ENCODE data around the gene ZNF408. TPM values are rescaled to one million over a fixed set of nuclear protein-coding genes. Genes with fewer than 3 reads are reported as not detected.

ZNF408 gene
- total RNA-seq, 1 experiment from 2014 or later, result 7.4 TPM

DNA sequence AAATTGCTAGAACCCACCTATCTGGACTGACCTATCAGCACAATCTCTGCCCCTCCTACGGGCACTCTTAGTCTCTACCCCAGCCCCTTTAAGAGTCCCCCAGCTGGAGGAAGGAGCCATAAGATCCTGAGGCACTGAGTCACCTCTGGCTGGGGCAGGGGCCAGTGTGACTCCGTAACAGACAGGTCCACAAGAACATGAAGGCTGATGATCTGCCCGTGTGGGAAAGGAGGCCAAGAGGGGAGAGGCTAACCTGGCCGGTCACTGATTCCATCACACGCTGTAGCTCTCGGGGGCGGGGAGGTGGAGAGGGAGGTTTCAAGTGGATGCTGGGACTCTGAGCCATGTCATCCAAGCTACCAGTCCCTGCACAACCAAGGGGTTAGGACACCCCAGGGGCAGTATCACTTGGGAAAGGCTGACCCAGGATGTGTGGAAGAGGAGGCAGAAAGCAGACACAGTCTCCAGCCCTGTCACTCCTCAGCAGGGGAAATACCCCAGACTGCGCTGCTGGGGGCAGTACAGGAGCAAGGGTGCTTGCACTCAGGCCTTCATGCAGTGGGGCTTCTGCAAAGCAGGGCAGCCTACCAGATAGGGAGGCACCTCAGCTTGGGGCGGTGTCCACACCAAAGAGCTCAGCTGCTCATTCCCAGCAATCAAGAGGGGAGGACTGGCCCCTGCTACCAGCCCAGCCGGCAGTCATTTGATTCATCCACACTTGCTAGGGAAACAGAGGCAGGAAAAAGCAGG, 22.7 kb upstream of the ZNF408 start:
- no peak overlapping the region for H3K27ac ChIP-seq (ENCODE audit: low read length)
- no peak overlapping the region for H2AFZ ChIP-seq (ENCODE audit: low read length)
- peaks cover 8% of the 10 kb centered on the region for H3K4me1 ChIP-seq (ENCODE audit: low read length)
- H3K9me3 ChIP-seq (ENCODE audit: low read length), result no peaks in the 10 kb centered on the region
- H3K27me3 ChIP-seq (ENCODE audit: low read length), result no peaks in the 10 kb centered on the region
- no peak overlapping the region for H3K4me2 ChIP-seq (ENCODE audit: low read depth, low read length, poor library complexity, severe bottlenecking)
- no peak overlapping the region for H3K9ac ChIP-seq (ENCODE audit: low read length)
- H3K36me3 ChIP-seq (ENCODE audit: insufficient read depth, low read length), result no peaks in the 10 kb centered on the region
- no peaks in the 10 kb centered on the region for H4K20me1 ChIP-seq (ENCODE audit: insufficient read depth, low read depth, low read length)
- H3K79me2 ChIP-seq (ENCODE audit: low read length), result no peaks in the 10 kb centered on the region
- H3K9me2 ChIP-seq (replicated peaks; ENCODE audit: insufficient read depth, low read length), result no peaks in the 10 kb centered on the region
- DNase-seq, result no peak
- no peak overlapping the region for H3K4me3 ChIP-seq (ENCODE audit: low read length)

- H2AFZ ChIP-seq (ENCODE audit: low read length), result no peak overlapping the region
- H3K9ac ChIP-seq (ENCODE audit: low read length), result no peak overlapping the region
- H3K36me3 ChIP-seq (ENCODE audit: insufficient read depth, low read length), result no peaks in the 10 kb centered on the region
- DNase-seq, result no peak
- H3K9me2 ChIP-seq (replicated peaks; ENCODE audit: insufficient read depth, low read length), result no peaks in the 10 kb centered on the region
- H3K9me3 ChIP-seq (ENCODE audit: low read length), result no peaks in the 10 kb centered on the region
- no peaks in the 10 kb centered on the region for H3K27me3 ChIP-seq (ENCODE audit: low read length)
- peaks cover 8% of the 10 kb centered on the region for H3K4me1 ChIP-seq (ENCODE audit: low read length)
- no peak overlapping the region for H3K4me2 ChIP-seq (ENCODE audit: low read depth, low read length, poor library complexity, severe bottlenecking)
- H3K4me3 ChIP-seq (ENCODE audit: low read length), result no peak overlapping the region
- no peaks in the 10 kb centered on the region for H4K20me1 ChIP-seq (ENCODE audit: insufficient read depth, low read depth, low read length)
- no peak overlapping the region for H3K27ac ChIP-seq (ENCODE audit: low read length)
- no peaks in the 10 kb centered on the region for H3K79me2 ChIP-seq (ENCODE audit: low read length)
Observed at GRCh38 chr11:46678741-46679130, 22.1 kb upstream of the ZNF408 start.

DNA sequence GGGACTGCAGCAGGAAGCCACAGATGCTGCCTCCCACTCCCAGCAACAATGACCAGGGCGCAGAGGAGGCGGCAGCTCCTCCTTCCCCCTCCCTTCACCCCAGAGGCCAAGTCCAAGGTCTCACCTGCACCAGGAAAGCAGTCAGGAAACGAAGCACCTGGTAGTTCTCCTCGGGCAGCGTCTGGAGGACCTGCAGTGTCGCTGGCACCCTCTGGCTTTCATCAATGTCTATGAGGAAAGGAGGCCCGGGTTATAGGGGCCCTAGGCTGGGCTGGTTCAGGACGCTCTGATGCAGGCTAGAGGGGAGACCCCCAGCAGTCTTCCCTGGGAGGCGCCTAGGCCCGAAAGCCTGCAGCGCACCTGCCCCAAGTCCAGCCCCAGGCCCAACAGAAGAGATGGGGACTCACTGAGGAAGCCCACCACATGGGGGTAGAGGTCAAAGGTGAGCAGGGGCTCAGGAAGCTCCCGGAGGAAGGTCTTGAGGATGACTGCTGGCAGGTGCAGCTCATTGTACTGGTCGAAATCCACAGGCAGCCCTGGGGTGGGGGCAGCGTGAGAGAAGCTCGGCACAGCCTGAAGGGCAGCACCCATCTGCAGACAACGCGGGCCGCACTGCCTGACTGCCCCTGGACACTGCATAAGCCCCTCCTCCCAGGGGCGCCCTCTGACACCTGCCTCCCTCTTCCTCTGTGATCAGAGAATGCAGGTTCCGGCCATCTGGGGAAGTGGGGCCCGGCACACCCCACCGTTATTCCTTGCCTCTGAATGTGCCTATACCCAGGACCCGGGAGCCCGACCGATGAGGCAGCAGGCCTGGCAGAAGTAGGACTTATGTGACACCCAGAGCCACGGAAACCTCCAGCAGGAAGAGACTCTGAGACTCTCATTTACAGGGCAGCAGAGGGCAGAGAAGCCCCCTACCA, 21.3 kb upstream of the ZNF408 start:
- H3K4me3 ChIP-seq (ENCODE audit: low read length), result no peak overlapping the region
- no peaks in the 10 kb centered on the region for H4K20me1 ChIP-seq (ENCODE audit: insufficient read depth, low read depth, low read length)
- no peaks in the 10 kb centered on the region for H3K27me3 ChIP-seq (ENCODE audit: low read length)
- H3K27ac ChIP-seq (ENCODE audit: low read length), result no peak overlapping the region
- no peaks in the 10 kb centered on the region for H3K9me2 ChIP-seq (replicated peaks; ENCODE audit: insufficient read depth, low read length)
- DNase-seq, result no peak
- H3K9me3 ChIP-seq (ENCODE audit: low read length), result no peaks in the 10 kb centered on the region
- no peaks in the 10 kb centered on the region for H3K79me2 ChIP-seq (ENCODE audit: low read length)
- H3K9ac ChIP-seq (ENCODE audit: low read length), result no peak overlapping the region
- no peak overlapping the region for H2AFZ ChIP-seq (ENCODE audit: low read length)
- H3K4me2 ChIP-seq (ENCODE audit: low read depth, low read length, poor library complexity, severe bottlenecking), result no peak overlapping the region
- peaks cover 5% of the 10 kb centered on the region for H3K4me1 ChIP-seq (ENCODE audit: low read length)
- H3K36me3 ChIP-seq (ENCODE audit: insufficient read depth, low read length), result no peaks in the 10 kb centered on the region

DNA sequence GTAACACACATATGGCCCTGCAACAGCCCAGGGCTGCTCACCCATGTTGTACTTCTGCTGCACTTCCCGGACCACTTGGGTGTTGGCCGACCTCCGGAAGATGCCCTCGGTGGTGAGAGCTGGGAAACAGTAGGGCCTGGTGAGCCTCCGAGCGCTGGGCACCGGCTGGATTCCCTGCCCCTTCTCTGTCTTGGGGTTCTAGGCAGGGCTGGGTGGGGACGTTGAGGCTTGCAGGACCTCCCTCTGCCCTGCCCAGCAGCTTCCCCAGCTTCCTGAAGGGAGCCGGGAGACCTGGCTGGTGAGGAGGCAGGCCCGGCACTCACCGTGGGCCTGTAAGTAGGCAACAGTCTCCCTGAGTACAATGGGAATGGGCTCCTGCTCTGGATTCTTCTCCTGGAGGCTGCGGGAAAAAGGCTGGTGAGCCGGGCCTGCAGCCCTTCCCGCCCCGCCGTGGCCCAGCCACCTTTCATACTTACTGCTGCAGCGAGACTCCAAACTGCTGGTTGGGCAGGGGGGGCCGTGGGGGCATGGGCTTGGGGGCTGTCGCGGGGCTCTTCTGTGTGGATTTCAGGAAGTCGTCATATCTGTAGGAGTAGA, 20.6 kb upstream of the ZNF408 start:
- Histone ChIP-seq H3K27ac (ENCODE audit: low read length) (no peak overlapping the region), H4K20me1 (ENCODE audit: insufficient read depth, low read depth, low read length) (no peaks in the 10 kb centered on the region), H3K36me3 (ENCODE audit: insufficient read depth, low read length) (no peaks in the 10 kb centered on the region), H3K79me2 (ENCODE audit: low read length) (no peaks in the 10 kb centered on the region), H3K9me3 (ENCODE audit: low read length) (no peaks in the 10 kb centered on the region), H3K4me1 (ENCODE audit: low read length) (no peaks in the 10 kb centered on the region), H3K4me2 (ENCODE audit: low read depth, low read length, poor library complexity, severe bottlenecking) (no peak overlapping the region), H2AFZ (ENCODE audit: low read length) (no peak overlapping the region), H3K27me3 (ENCODE audit: low read length) (no peaks in the 10 kb centered on the region), H3K4me3 (ENCODE audit: low read length) (no peak overlapping the region), H3K9me2 (replicated peaks; ENCODE audit: insufficient read depth, low read length) (no peaks in the 10 kb centered on the region), H3K9ac (ENCODE audit: low read length) (no peak overlapping the region)
- no peak for DNase-seq

- no peak for DNase-seq
- Histone ChIP-seq H2AFZ (ENCODE audit: low read length) (no peak overlapping the region), H3K79me2 (ENCODE audit: low read length) (no peaks in the 10 kb centered on the region), H3K27ac (ENCODE audit: low read length) (no peak overlapping the region), H3K27me3 (ENCODE audit: low read length) (no peaks in the 10 kb centered on the region), H3K9me2 (replicated peaks; ENCODE audit: insufficient read depth, low read length) (no peaks in the 10 kb centered on the region), H3K4me3 (ENCODE audit: low read length) (no peak overlapping the region), H3K9me3 (ENCODE audit: low read length) (no peaks in the 10 kb centered on the region), H3K36me3 (ENCODE audit: insufficient read depth, low read length) (no peaks in the 10 kb centered on the region), H3K4me2 (ENCODE audit: low read depth, low read length, poor library complexity, severe bottlenecking) (no peak overlapping the region), H3K4me1 (ENCODE audit: low read length) (no peaks in the 10 kb centered on the region), H4K20me1 (ENCODE audit: insufficient read depth, low read depth, low read length) (no peaks in the 10 kb centered on the region), H3K9ac (ENCODE audit: low read length) (no peak overlapping the region)
Observed at GRCh38 chr11:46680815-46681214, 20.0 kb upstream of the ZNF408 start.

DNA sequence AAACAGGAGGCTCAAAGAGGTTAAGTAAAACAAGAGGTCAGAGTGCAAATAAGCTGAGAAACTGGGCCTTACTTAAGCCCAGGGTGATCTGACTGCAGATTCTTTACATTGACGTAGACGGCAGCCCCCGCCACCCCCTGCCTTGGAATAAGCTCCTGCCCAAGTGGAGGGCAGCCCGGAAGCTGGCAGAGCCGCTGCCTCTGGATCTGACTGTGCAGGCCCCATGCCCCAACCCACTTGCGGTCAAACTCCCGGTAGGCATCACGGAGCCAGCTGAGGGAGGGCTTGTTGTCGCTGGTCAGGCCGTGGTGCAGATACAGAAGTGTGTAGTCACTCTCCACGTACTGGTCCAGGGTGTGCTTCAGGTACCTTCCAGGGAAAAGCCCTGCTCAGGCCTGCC, 19.0 kb upstream of the ZNF408 start:
- Histone ChIP-seq H3K9me2 (replicated peaks; ENCODE audit: insufficient read depth, low read length) (no peaks in the 10 kb centered on the region), H3K27ac (ENCODE audit: low read length) (no peak overlapping the region), H2AFZ (ENCODE audit: low read length) (no peak overlapping the region), H3K9me3 (ENCODE audit: low read length) (no peaks in the 10 kb centered on the region), H3K4me3 (ENCODE audit: low read length) (no peak overlapping the region), H4K20me1 (ENCODE audit: insufficient read depth, low read depth, low read length) (no peaks in the 10 kb centered on the region), H3K79me2 (ENCODE audit: low read length) (no peaks in the 10 kb centered on the region), H3K9ac (ENCODE audit: low read length) (no peak overlapping the region), H3K36me3 (ENCODE audit: insufficient read depth, low read length) (no peaks in the 10 kb centered on the region), H3K27me3 (ENCODE audit: low read length) (no peaks in the 10 kb centered on the region), H3K4me2 (ENCODE audit: low read depth, low read length, poor library complexity, severe bottlenecking) (no peak overlapping the region), H3K4me1 (ENCODE audit: low read length) (no peaks in the 10 kb centered on the region)
- DNase-seq, result no peak

- no peaks in the 10 kb centered on the region for H3K4me1 ChIP-seq (ENCODE audit: low read length)
- H3K27me3 ChIP-seq (ENCODE audit: low read length), result no peaks in the 10 kb centered on the region
- peaks cover 6% of the 10 kb centered on the region for H3K36me3 ChIP-seq (ENCODE audit: insufficient read depth, low read length)
- H2AFZ ChIP-seq (ENCODE audit: low read length), result no peak overlapping the region
- H3K4me3 ChIP-seq (ENCODE audit: low read length), result no peak overlapping the region
- H3K27ac ChIP-seq (ENCODE audit: low read length), result no peak overlapping the region
- no peaks in the 10 kb centered on the region for H4K20me1 ChIP-seq (ENCODE audit: insufficient read depth, low read depth, low read length)
- H3K9me2 ChIP-seq (replicated peaks; ENCODE audit: insufficient read depth, low read length), result no peaks in the 10 kb centered on the region
- H3K9ac ChIP-seq (ENCODE audit: low read length), result no peak overlapping the region
- no peak overlapping the region for H3K4me2 ChIP-seq (ENCODE audit: low read depth, low read length, poor library complexity, severe bottlenecking)
- H3K9me3 ChIP-seq (ENCODE audit: low read length), result no peaks in the 10 kb centered on the region
- no peaks in the 10 kb centered on the region for H3K79me2 ChIP-seq (ENCODE audit: low read length)
- no peak for DNase-seq
Observed at GRCh38 chr11:46682773-46683752, 17.8 kb upstream of the ZNF408 start.
